IPS-11a (cell line): ENCODE data around the gene OR2T6.
"Not testable (repeated sequence)": the region's sequence is repeated elsewhere in the genome, so short reads cannot be mapped to it uniquely, and the experiment has no call there.

Experiments used
- H3K4me3 ChIP-seq: one replicate; pipeline ENCODE4 v1.5.1; 2013; ENCODE audit warnings: low read depth, low read length, control low read depth

The OR2T6 gene

DNA sequence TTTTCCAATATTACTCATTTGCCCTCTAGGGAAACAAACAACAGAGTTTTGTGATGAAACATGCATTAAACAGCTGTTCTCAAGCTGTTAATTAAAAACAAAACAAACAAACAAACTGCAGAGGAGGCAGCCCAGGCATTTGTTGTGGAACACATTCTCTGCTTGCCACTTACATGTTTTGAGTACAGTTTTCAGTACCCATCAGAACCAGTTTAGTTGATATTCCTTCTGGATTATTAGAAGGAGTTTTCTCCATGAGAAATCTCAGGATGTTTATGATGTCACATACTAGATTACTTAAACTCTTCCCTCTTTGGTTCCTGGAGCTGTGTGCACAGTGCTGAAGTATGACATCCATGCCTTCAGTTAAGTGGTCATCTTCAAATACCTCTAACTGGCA lies at the start of gene OR2T6:
TSS of gene OR2T6 (plus strand) at position 301 of the 400 bp plus-strand sequence. CDS start 11,863 bp downstream, outside the sequence.
- no peak within 1 kb of the TSS for H3K4me3 ChIP-seq

DNA sequence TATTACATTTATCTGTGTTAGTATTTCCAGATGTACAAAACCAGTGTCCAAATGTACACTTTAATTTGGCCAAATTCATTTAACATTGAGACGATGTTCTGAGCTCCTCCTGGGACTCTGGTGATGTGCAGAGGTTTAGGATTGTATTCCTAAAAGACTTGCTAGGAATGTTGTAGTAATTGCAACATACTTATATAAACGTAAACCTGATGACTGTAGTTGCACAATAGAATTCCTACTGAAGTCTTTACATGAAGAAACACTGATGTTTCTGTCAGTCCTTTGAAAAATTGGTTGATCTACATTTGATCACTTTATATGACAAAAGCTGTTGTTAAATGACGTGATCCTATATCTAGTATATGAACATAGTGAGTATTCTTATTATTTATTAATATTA lies 32.1 kb upstream of the OR2T6 start:
- H3K4me3 ChIP-seq = no peak overlapping the region

- no peak within 1 kb of the TSS for H3K4me3 ChIP-seq
These were observed 27.1 kb upstream of the OR2T6 start, which contains the start of gene OR14C36 for GRCh38 chr1:248348475-248348874. Gene OR14C36, plus strand, starts transcription at chr1:248348775. Its CDS starts 0 bp downstream, at chr1:248348775.

GRCh38 chr1:248359415-248359814 lies 16.1 kb upstream of the OR2T6 start:
- H3K4me3 ChIP-seq = no peak overlapping the region

DNA sequence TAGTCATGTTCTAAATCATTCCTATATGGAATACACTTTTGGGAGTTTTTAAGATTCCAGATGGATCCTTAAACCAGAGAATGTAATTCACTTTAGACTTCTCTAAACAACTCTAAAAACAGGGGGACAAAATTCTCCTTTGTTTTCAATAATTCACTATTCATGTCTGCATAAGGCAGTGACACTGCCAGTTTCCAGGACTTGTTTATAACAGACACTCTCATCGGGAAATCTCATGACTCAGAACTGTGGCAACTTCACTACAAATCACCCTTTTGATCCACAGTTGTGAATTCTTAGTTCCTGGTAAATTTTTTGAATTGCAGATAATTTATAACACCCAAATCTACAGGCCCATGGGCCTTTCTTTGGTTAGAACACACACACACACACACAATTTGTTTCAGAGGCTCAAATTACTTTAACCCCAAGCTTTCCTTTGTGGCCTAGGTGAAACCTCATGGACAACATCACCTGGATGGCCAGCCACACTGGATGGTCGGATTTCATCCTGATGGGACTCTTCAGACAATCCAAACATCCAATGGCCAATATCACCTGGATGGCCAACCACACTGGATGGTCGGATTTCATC lies 14.3 kb upstream of the OR2T6 start, which contains the start of gene OR2T4:
TSS of gene OR2T4 (plus strand) at position 545 of the 595 bp plus-strand sequence. CDS start at position 545, 0 bp downstream.
- H3K4me3 ChIP-seq = no peak within 1 kb of the TSS

DNA sequence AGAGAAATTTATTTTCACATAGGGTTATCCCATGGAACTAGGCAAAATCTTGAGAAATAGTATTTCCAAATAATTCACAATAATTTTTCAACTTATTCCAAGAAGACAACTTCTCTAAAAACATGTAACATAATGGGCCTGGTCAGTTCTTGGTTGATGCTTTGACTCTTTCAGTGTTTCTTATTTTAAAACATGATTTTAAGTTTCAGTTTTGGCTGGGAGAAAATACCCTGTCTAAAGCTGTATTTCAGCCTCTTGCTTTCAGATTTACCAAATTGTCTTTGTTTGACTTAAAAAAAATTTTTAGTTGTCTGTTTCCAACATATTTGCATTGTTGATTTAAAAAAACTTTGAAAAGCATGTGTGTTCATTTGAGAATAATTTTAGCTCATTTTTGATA lies 8.9 kb upstream of the OR2T6 start:
- no peak overlapping the region for H3K4me3 ChIP-seq

GRCh38 chr1:248372394-248372793 lies 3.2 kb upstream of the OR2T6 start:
- no peak overlapping the region for H3K4me3 ChIP-seq

- H3K4me3 ChIP-seq = no peak overlapping the region
These were observed 1.8 kb upstream of the OR2T6 start for GRCh38 chr1:248373761-248374160.

- H3K4me3 ChIP-seq = no peak overlapping the region
These were observed 1.4 kb downstream of the OR2T6 start for GRCh38 chr1:248376916-248377315.

- H3K4me3 ChIP-seq = no peak overlapping the region
These were observed 5.3 kb downstream of the OR2T6 start for GRCh38 chr1:248380854-248381253.

DNA sequence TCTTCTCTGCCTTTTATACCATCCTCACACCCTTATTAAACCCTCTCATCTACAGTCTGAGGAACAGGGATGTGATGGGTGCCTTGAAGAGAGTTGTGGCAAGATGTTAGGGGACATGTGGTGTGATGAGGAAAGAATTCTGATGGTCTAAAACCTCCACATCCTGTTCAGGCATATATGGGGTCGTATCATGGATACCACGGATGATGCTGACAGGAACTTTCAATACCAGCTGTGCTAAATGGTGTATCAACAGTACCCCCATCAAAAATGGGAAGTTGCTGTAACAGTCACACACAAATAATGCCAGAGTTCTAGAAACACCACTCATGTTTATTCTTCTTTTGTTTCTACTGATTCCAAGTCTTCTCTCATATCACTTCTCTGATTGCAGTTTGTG lies 12.9 kb downstream of the OR2T6 start:
- no peak overlapping the region for H3K4me3 ChIP-seq

- no peak overlapping the region for H3K4me3 ChIP-seq
These were observed 17.5 kb downstream of the OR2T6 start for GRCh38 chr1:248393050-248393449.

- no peak within 1 kb of the TSS for H3K4me3 ChIP-seq
These were observed 27.2 kb downstream of the OR2T6 start, which contains the start of gene OR2T1 for GRCh38 chr1:248402748-248403147. Gene OR2T1, plus strand, starts transcription at chr1:248403048. Its CDS starts 3,100 bp downstream, at chr1:248406148.

DNA sequence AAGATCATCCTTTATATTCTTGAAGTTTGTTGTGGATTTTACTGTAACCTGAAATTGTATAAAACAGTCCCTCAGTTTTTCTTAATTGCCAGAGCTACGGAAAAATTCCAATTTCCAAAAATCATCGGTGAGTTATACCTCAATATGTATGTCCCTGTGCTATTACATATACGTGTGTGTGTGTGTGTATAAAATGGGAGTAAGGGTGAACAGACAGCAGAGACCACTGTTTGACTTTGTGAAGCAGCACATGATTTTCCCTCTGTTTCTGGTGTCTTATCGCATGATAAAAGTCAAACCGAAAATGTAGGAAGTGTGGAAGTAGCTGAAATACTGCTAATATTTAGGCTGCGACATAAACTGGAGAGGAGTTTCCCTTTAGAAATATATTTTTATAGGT lies 28.5 kb downstream of the OR2T6 start:
- no peak overlapping the region for H3K4me3 ChIP-seq

DNA sequence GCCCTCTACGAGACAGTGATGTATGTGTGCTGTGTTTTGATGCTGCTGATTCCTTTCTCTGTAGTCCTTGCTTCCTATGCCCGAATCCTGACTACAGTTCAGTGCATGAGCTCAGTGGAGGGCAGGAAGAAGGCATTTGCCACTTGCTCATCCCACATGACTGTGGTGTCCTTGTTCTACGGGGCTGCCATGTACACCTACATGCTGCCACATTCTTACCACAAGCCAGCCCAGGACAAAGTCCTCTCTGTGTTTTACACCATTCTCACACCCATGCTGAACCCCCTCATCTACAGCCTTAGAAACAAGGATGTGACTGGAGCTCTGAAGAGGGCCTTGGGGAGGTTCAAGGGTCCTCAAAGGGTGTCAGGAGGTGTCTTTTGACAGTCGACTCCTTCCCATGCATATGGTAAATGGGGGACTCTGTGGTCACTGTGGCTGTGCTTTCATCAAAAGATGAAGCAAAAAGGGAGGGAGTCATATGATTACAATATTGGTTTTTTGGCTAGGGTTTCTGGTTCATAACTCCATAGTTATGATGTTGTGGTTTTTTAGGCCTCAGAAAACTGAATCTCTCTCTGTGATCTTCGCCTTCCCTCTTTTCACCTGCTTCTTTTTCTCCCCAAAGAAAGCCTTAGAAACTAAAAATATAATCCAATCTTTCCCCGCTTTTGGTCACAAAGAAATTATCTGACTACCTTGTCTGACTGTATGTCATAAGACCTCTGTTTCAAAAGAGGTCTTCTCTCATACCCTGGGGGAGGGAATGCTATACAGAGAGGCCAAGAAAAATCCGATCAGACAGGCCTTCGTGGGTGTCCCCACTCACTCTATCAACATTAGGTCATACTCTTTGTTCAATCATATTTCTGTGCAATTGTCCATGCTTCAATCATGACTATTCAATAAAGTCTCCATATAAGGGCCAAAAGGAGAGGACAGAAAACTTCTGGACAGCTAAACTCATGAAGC lies 31.5 kb downstream of the OR2T6 start:
- H3K4me3 ChIP-seq = no peak overlapping the region

DNA sequence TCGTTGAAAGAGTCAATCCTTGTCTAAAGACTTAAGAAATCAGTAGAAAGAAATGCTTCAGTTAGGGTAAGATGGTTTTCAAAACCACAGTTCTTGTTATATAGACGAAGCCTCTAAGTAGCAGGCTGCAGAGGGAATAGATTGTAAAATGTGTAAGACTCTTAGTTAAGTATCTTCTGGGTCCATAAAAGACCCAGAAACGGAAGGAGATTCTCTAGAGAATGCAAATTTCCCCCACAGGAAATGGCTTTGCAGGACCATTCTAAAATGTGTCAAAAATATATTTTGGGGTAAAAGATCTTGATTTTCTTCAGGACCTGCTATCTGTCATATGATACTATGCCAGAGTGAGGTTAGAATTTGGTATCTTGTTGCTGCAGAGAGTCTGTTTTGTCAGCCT lies 40.7 kb downstream of the OR2T6 start:
- H3K4me3 ChIP-seq = no peak overlapping the region

- no peak overlapping the region for H3K4me3 ChIP-seq
These were observed 42.3 kb downstream of the OR2T6 start for GRCh38 chr1:248417854-248418253.

- no peak overlapping the region for H3K4me3 ChIP-seq
These were observed 45.8 kb downstream of the OR2T6 start for GRCh38 chr1:248421384-248421783.

DNA sequence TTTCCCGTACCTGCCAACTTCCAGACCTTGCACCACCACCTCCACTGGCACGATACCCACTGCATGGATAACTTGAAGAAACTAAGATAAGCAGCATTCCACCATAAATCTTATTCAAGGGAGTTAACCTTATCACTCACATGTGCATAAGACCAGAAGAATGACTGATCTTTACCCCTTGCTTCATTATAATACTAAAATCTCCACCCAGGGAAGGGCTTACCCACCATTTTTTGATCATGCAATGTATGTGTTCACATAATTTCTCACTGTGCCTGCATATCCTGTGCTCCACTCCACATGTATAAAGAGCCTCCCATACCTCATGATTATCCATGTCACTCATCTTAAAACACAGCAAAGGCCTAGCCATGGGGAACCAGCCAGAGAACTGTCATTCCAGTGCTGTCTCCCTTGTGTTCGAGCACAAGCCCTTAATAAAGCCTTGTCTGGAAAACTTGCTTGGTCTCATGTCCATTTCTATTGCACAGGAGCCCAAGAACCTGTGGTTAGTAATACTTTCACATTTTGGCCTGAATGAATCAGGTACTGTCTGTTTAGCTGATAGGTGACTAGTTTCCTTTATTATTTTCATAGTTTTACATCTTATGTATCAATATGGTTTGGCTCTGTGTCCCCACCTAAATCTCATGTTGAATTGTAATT lies 52.1 kb downstream of the OR2T6 start:
- not testable (repeated sequence) for H3K4me3 ChIP-seq

DNA sequence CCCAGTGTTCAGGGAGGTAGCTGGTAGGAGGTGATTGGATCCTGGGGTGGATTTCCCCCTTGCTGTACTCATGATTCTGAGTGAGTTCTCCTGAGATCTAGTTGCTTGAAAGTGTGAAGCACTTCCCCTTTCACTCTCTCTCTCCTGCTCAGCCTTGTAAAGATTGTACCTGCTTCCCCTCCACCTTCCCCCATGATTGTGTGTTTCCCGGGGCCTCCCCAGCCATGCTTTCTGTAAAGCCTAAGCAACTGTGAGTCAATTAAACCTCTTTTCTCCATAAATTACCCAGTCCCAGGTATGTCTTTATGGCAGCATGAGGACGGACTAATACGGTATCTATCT lies 52.6 kb downstream of the OR2T6 start:
- not testable (repeated sequence) for H3K4me3 ChIP-seq

GRCh38 chr1:248431683-248432082 lies 56.1 kb downstream of the OR2T6 start:
- not testable (repeated sequence) for H3K4me3 ChIP-seq
